B cell (primary cell): ENCODE measurements around the gene ENTHD1. TPM values are rescaled to one million over a fixed set of nuclear protein-coding genes. Genes with fewer than 3 reads are reported as not detected.
"Not testable (repeated sequence)": the region's sequence is repeated elsewhere in the genome, so short reads cannot be mapped to it uniquely, and the experiment has no call there.

ENCODE experiments used
- ATAC-seq: fragments of 200-7000 bp; cut with Tn5 transposase; one replicate; pipeline ENCODE4 v1.10.0; 2021; ENCODE audit warnings: low read depth, mild to moderate bottlenecking, moderate number of reproducible peaks, moderate library complexity
- CTCF ChIA-PET: fragments of 350-600 bp; sonication (Branson Sonifier 250); formaldehyde crosslinking; loops from one replicate; lab custom pipeline; 2021; ENCODE audit warnings: antibody characterized with exemption, inconsistent platforms; lab: Charles Lee
- POLR2A ChIA-PET: fragments of 350-600 bp; sonication (Branson Sonifier 250); formaldehyde crosslinking; loops from one replicate; lab custom pipeline; 2021; ENCODE audit warnings: antibody characterized with exemption; lab: Charles Lee
- DNase-seq: peaks from one replicate; pipeline ENCODE4 v3.0.0; 2013
- H2AFZ ChIP-seq: 2 replicates; pipeline ENCODE4 v1.6.1; 2012; ENCODE audit warnings: mild to moderate bottlenecking, low read depth, low read length; ENCODE audit not compliant: insufficient read depth, poor library complexity, severe bottlenecking
- H3K27ac ChIP-seq, 2 donors: 1 replicate in 1 of 2; 2 replicates in 1 of 2; pipeline ENCODE4 v1.5.1; 2012 to 2013; ENCODE audit warnings: low read length in 2 of 2, mild to moderate bottlenecking in 2 of 2, moderate library complexity in 1 of 2
- H3K27me3 ChIP-seq, 4 experiments: fragments of 200-600 bp in 1 of 4; sonication (generic) in 1 of 4; replicated peaks in 1 of 4; 1 replicate in 2 of 4; 2 replicates in 2 of 4; pipeline versions ENCODE4 v1.6.1 to v1.7.0; 2013 to 2016; ENCODE audit warnings: low read length in 3 of 4, mild to moderate bottlenecking in 2 of 4, mixed read lengths in 1 of 4, moderate library complexity in 1 of 4; ENCODE audit not compliant: insufficient read depth in 4 of 4, control insufficient read depth in 3 of 4; ENCODE audit errors: control extremely low read depth in 1 of 4
- H3K36me3 ChIP-seq, 2 experiments: replicated peaks in 1 of 2; 1 replicate in 1 of 2; 2 replicates in 1 of 2; pipeline versions ENCODE4 v1.6.1 to v1.7.1; 2013; ENCODE audit warnings: low read length in 1 of 2; ENCODE audit not compliant: insufficient read depth in 2 of 2, control insufficient read depth in 1 of 2; ENCODE audit errors: control extremely low read depth in 1 of 2, extremely low read depth in 1 of 2
- H3K4me1 ChIP-seq, 2 donors: fragments of 200-600 bp in 1 of 2; sonication (generic) in 1 of 2; 1 replicate in 1 of 2; 2 replicates in 1 of 2; pipeline versions ENCODE4 v1.5.1 to v1.6.1; 2013 to 2017; ENCODE audit warnings: low read length in 2 of 2; ENCODE audit not compliant: control insufficient read depth in 2 of 2, insufficient read depth in 2 of 2
- H3K4me2 ChIP-seq: replicated peaks from 2 replicates; pipeline ENCODE3; 2012; ENCODE audit warnings: mild to moderate bottlenecking, low read depth, low read length; ENCODE audit not compliant: poor library complexity, severe bottlenecking
- H3K4me3 ChIP-seq, 5 experiments: fragments of 200-600 bp in 1 of 5; sonication (generic) in 1 of 5; 1 replicate in 3 of 5; 2 replicates in 2 of 5; pipeline versions ENCODE4 v1.5.1 to v1.7.0; 2011 to 2016; ENCODE audit warnings: low read length in 4 of 5, mild to moderate bottlenecking in 4 of 5, low read depth in 2 of 5, control low read depth in 1 of 5, moderate library complexity in 1 of 5; ENCODE audit not compliant: insufficient read depth in 1 of 5; ENCODE audit errors: control extremely low read depth in 1 of 5, extremely low read depth in 1 of 5
- H3K79me2 ChIP-seq: fragments of 200-600 bp; sonication (generic); one replicate; pipeline ENCODE4 v1.6.0; 2016; ENCODE audit warnings: low read length; ENCODE audit not compliant: control insufficient read depth, insufficient read depth
- H3K9ac ChIP-seq: fragments of 200-600 bp; sonication (generic); 2 replicates; pipeline ENCODE4 v1.6.1; 2017; ENCODE audit warnings: mild to moderate bottlenecking, low read length, moderate library complexity
- H3K9me3 ChIP-seq, 3 donors: one replicate each; pipeline versions ENCODE4 v1.6.1 to v1.7.1; 2013; ENCODE audit warnings: low read length in 2 of 3; ENCODE audit not compliant: control insufficient read depth in 2 of 3, insufficient read depth in 1 of 3; ENCODE audit errors: control extremely low read depth in 1 of 3
- H4K20me1 ChIP-seq: 2 replicates; pipeline ENCODE4 v1.6.0; 2012; ENCODE audit warnings: mild to moderate bottlenecking, low read length; ENCODE audit not compliant: insufficient read depth, control insufficient read depth, poor library complexity, severe bottlenecking
- H3K27ac Mint-ChIP-seq: one replicate; pipeline ENCODE4 v1.8.0; 2021; ENCODE audit warnings: mixed read lengths
- H3K27me3 Mint-ChIP-seq: one replicate; pipeline ENCODE4 v1.8.0; 2021; ENCODE audit warnings: mixed read lengths
- H3K4me1 Mint-ChIP-seq: one replicate; pipeline ENCODE4 v1.8.0; 2021; ENCODE audit warnings: mixed read lengths
- H3K4me3 Mint-ChIP-seq: one replicate; pipeline ENCODE4 v1.8.0; 2021; ENCODE audit warnings: mixed read lengths
- H3K9me3 Mint-ChIP-seq: one replicate; pipeline ENCODE4 v1.8.0; 2022; ENCODE audit warnings: mixed read lengths; ENCODE audit not compliant: insufficient read depth
- CTCF ChIP-seq: fragments of 200-600 bp; IDR thresholded peaks from one replicate; pipeline ENCODE4 v1.8.0; 2022; ENCODE audit warnings: antibody characterized with exemption, mild to moderate bottlenecking
- EZH2 ChIP-seq: IDR thresholded peaks from 2 replicates; pipeline ENCODE4 v1.6.1; 2012; ENCODE audit warnings: borderline replicate concordance, low read depth, mild to moderate bottlenecking, moderate library complexity, low read length; ENCODE audit not compliant: insufficient read depth, poor library complexity, severe bottlenecking
- WGBS: methylation state at CpG from one replicate; pipeline ENCODE4 v1.1.5; 2013; ENCODE audit warnings: missing lambda C conversion rate; ENCODE audit not compliant: insufficient coverage; 5-methylcytosine and 5-hydroxymethylcytosine counted together
- intact Hi-C: fragments of 100-400 bp; cut with micrococcal nuclease; formaldehyde crosslinking; loops from one replicate; pipeline ENCODE4 v1.10.0; 2022
- polyA plus RNA-seq: library from polyadenylated mRNA; depleted of rRNA; stranded (reverse); fragments of >200 nt; gene quantifications from 2 replicates; pipeline ENCODE4 v1.2.3, GENCODE V29; 2012
- total RNA-seq, 2 donors: library from RNA; stranded (reverse); fragments of 120-200 nt in 1 of 2; gene quantifications; 1 replicate in 1 of 2; 2 replicates in 1 of 2; pipeline versions ENCODE4 v1.2.3 to v1.2.4, GENCODE V29; 2013 to 2022

The ENTHD1 gene
- total and polyA plus RNA-seq, 2 donors (not counting 1 experiment from before 2014, with no cell fraction given): not detected

DNA sequence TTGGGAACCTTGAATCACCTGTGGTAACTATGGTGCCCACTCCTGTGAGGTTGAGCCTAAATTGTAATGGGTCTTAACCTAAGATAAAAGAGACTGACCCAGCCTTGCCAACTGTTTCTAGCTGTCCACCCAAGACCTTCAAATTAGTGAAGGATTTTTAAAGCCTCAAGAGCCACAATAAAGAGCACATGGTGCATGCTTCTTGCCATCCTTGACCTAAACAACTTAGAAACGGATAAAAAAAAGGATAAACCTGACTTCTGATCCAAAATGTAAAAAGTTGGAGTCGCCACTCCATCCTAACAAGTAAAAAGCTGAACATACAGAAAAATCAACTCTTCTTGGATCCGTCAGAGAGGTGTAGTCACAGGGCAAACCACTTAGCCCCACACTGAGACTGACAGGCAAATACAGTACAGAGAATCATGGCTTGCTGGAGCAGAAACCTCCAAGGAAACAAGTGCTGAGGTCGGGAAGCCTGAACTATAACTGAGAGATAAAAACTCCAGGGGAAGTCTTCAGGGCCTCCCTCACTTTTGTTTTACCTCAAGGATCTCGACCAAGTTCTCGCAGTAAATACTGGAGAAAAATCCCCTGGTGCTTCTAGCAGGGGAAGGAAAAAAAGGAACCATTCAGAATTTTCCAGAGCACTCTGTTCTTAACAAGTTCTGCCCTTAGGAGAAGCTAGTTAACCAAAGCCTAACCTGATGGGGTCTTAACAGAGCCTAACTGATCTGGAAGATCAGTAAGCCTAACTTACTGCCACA, 16.3 kb downstream of the ENTHD1 start:
- no peak for TF ChIP-seq CTCF
- no peak for TF ChIP-seq EZH2
- Histone ChIP-seq H3K36me3 (no peaks in the 10 kb centered on the region), H2AFZ (no peak overlapping the region), H3K4me3 (no peak overlapping the region), H3K27me3 (no peaks in the 10 kb centered on the region), H4K20me1 (no peaks in the 10 kb centered on the region), H3K4me2 (no peak overlapping the region), H3K9ac (no peak overlapping the region), H3K4me1 (peaks cover 0 to 4% of the 10 kb centered on the region in 2 donors), H3K9me3 (no peaks in the 10 kb centered on the region), H3K27ac (no peak overlapping the region), H3K79me2 (no peaks in the 10 kb centered on the region)
- POLR2A ChIA-PET: interaction anchor here (0.6 kb wide), 1 partner anchor 9 kb away, joined by 3 read pairs; no protein-coding TSS in a partner anchor
- 95% methylated on average over 4 of the region's 6 CpGs for WGBS
- intact Hi-C loops: no loop called here
- DNase-seq (no peak), ATAC-seq (no peak)
- Mint-ChIP-seq H3K27ac (no peak overlapping the region), H3K9me3 (no peaks in the 10 kb centered on the region), H3K27me3 (no peaks in the 10 kb centered on the region), H3K4me3 (no peak overlapping the region), H3K4me1 (peaks cover 2% of the 10 kb centered on the region)
- CTCF ChIA-PET: no interaction called here

DNA sequence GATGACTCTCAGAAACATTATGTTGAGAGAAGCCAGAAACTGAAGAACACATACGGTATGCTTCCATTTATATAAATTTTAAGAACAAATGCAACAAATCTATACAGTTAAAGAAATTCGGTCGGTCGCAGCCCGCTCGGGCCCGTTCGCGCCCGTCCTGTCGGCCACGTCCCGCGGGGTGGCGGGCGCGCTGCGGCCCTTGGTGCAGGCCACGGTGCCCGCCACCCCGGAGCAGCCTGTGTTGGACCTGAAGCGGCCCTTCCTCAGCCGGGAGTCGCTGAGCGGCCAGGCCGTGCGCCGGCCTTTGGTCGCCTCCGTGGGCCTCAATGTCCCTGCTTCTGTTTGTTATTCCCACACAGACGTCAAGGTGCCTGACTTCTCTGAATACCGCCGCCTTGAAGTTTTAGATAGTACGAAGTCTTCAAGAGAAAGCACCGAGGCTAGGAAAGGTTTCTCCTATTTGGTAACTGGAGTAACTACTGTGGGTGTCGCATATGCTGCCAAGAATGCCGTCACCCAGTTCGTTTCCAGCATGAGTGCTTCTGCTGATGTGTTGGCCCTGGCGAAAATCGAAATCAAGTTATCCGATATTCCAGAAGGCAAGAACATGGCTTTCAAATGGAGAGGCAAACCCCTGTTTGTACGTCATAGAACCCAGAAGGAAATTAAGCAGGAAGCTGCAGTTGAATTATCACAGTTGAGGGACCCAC, 18.2 kb downstream of the ENTHD1 start:
- H3K4me1 Mint-ChIP-seq, H3K4me3 Mint-ChIP-seq, H3K4me2 ChIP-seq, H4K20me1 ChIP-seq, H3K4me1 ChIP-seq, H3K79me2 ChIP-seq, H3K27ac ChIP-seq, H3K27ac Mint-ChIP-seq, H3K27me3 Mint-ChIP-seq, H3K9me3 ChIP-seq, CTCF ChIA-PET, DNase-seq, H3K36me3 ChIP-seq, H2AFZ ChIP-seq, intact Hi-C loops, H3K9me3 Mint-ChIP-seq, H3K9ac ChIP-seq, POLR2A ChIA-PET, H3K27me3 ChIP-seq: not testable (repeated sequence)
- 90% methylated on average over 2 of the region's 42 CpGs for WGBS
- ATAC-seq: peak; percentile 17
- peak overlapping the region in 1 of 5 experiments; percentile 28 for H3K4me3 ChIP-seq
